Activated naive CD4-positive, alpha-beta T cell treated with anti-CD3 and anti-CD28 coated beads, Interleukin-2, amount 50 U/mL, for 16 hours (primary cell): Measurements from ENCODE around the gene P2RX7.

ENCODE experiments used
- DNase-seq: peaks from one replicate; pipeline ENCODE4 v3.0.0-alpha.2; 2020

Gene P2RX7

GRCh38 chr12:121132601-121133481 is at the start of gene P2RX7:
Gene P2RX7, plus strand, starts transcription at chr12:121132876. Its CDS starts 95 bp downstream, at chr12:121132971.
- peak; percentile 39 for DNase-seq

GRCh38 chr12:121084229-121084628 is 48.4 kb upstream of the P2RX7 start:
- no peak for DNase-seq

- no peak for DNase-seq
Observed at GRCh38 chr12:121085069-121085468, 47.6 kb upstream of the P2RX7 start.

- no peak for DNase-seq
Observed at GRCh38 chr12:121085506-121086353, 46.9 kb upstream of the P2RX7 start.

GRCh38 chr12:121086781-121087295 is 45.8 kb upstream of the P2RX7 start:
- no peak for DNase-seq

GRCh38 chr12:121087467-121088194 is 45.0 kb upstream of the P2RX7 start:
- no peak for DNase-seq

- DNase-seq, result no peak
Observed at GRCh38 chr12:121088195-121088585, 44.5 kb upstream of the P2RX7 start.

GRCh38 chr12:121089031-121089812 is 43.5 kb upstream of the P2RX7 start:
- no peak for DNase-seq

GRCh38 chr12:121089813-121090430 is 42.8 kb upstream of the P2RX7 start:
- DNase-seq, result no peak

GRCh38 chr12:121090586-121091514 is 41.8 kb upstream of the P2RX7 start:
- no peak for DNase-seq

GRCh38 chr12:121092034-121092433 is 40.6 kb upstream of the P2RX7 start:
- DNase-seq, result no peak

- no peak for DNase-seq
Observed at GRCh38 chr12:121093487-121093891, 39.2 kb upstream of the P2RX7 start.

- DNase-seq, result peak; percentile 76
Observed at GRCh38 chr12:121095544-121096198, 37.0 kb upstream of the P2RX7 start.

- no peak for DNase-seq
Observed at GRCh38 chr12:121096199-121096798, 36.4 kb upstream of the P2RX7 start.

GRCh38 chr12:121099779-121100178 is 32.9 kb upstream of the P2RX7 start:
- no peak for DNase-seq

GRCh38 chr12:121102307-121102706 is 30.4 kb upstream of the P2RX7 start:
- DNase-seq, result no peak

GRCh38 chr12:121107681-121108080 is 25.0 kb upstream of the P2RX7 start:
- DNase-seq, result no peak

- no peak for DNase-seq
Observed at GRCh38 chr12:121108492-121108891, 24.2 kb upstream of the P2RX7 start.

GRCh38 chr12:121110211-121110940 is 22.3 kb upstream of the P2RX7 start:
- DNase-seq, result peak; percentile 57
